Stimulated activated CD8-positive, alpha-beta memory T cell treated with anti-CD3 and anti-CD28 coated beads, Interleukin-4, amount 100 ng/mL, for 4 hours (primary cell): ENCODE results near the gene TNS3.

Experiments
- DNase-seq, 2 donors: peaks; one replicate each; pipeline ENCODE4 v3.0.0-alpha.2; 2020; ENCODE audit warnings: low read depth in 2 of 2, low spot score in 1 of 2

The TNS3 gene

GRCh38 chr7:47489624-47490023 lies 92.3 kb downstream of the TNS3 start:
- no peak for DNase-seq

- no peak for DNase-seq
These were observed 93.0 kb downstream of the TNS3 start for GRCh38 chr7:47488969-47489342.

GRCh38 chr7:47488201-47488968 lies 93.5 kb downstream of the TNS3 start:
- no peak for DNase-seq

- DNase-seq, result no peak
These were observed 96.1 kb downstream of the TNS3 start for GRCh38 chr7:47485640-47486435.

GRCh38 chr7:47484923-47485639 lies 96.8 kb downstream of the TNS3 start:
- DNase-seq, result no peak

GRCh38 chr7:47484457-47484856 lies 97.5 kb downstream of the TNS3 start:
- DNase-seq, result no peak

GRCh38 chr7:47483604-47484273 lies 98.2 kb downstream of the TNS3 start:
- DNase-seq, result no peak

- no peak for DNase-seq
These were observed 99.7 kb downstream of the TNS3 start for GRCh38 chr7:47482013-47482875.

- no peak for DNase-seq
These were observed 100.3 kb downstream of the TNS3 start for GRCh38 chr7:47481541-47482012.

GRCh38 chr7:47480576-47481538 lies 101.1 kb downstream of the TNS3 start:
- DNase-seq, result no peak

- DNase-seq, result no peak
These were observed 101.9 kb downstream of the TNS3 start for GRCh38 chr7:47479821-47480575.

- DNase-seq, result no peak
These were observed 102.8 kb downstream of the TNS3 start for GRCh38 chr7:47478926-47479711.

GRCh38 chr7:47478017-47478344 lies 103.9 kb downstream of the TNS3 start:
- DNase-seq, result no peak

GRCh38 chr7:47477191-47478016 lies 104.5 kb downstream of the TNS3 start:
- no peak for DNase-seq

GRCh38 chr7:47475880-47476227 lies 106.1 kb downstream of the TNS3 start:
- no peak for DNase-seq

- DNase-seq, result no peak
These were observed 106.7 kb downstream of the TNS3 start for GRCh38 chr7:47474937-47475879.
